IMR-90 (cell line): ENCODE results near the gene SNTA1. TPM values are rescaled to one million over a fixed set of nuclear protein-coding genes. Genes with fewer than 3 reads are reported as not detected.
A peak's percentile ranks its signal among the peaks of the same experiment; 100 is the strongest.

ENCODE experiments used
- ATAC-seq: fragments of 200-7000 bp; cut with Tn5 transposase; 2 replicates; pipeline ENCODE4 v1.9.1; 2020; ENCODE audit warnings: low read depth, mild to moderate bottlenecking, moderate library complexity
- BruUV-seq: library from RNA; stranded (reverse); fragments of 400-500 nt; replicated peaks from 2 replicates; lab custom pipeline; 2021; lab: Mats Ljungman, UMichigan
- CTCF ChIA-PET: fragments of 300-600 bp; formaldehyde crosslinking; extraction: SDS; loops from one replicate; lab custom pipeline; 2021; ENCODE audit warnings: antibody characterized with exemption; lab: Yijun Ruan, JAX
- POLR2A ChIA-PET: fragments of 300-600 bp; sonication (Branson Sonifier 250); formaldehyde crosslinking; loops from one replicate; lab custom pipeline; 2022; ENCODE audit warnings: antibody characterized with exemption; ENCODE audit not compliant: unreplicated experiment; lab: Charles Lee
- DNase-seq: peaks from one replicate; pipeline ENCODE4 v3.0.0; 2013
- H2AFZ ChIP-seq: replicated peaks from 2 replicates; pipeline ENCODE3; 2013; ENCODE audit warnings: low read length, mild to moderate bottlenecking; ENCODE audit not compliant: poor library complexity
- H2AK5ac ChIP-seq: 2 replicates; pipeline ENCODE4 v1.6.1; 2013; ENCODE audit warnings: low read depth, low read length, inconsistent platforms
- H2AK9ac ChIP-seq: replicated peaks from 2 replicates; pipeline ENCODE3; 2013; ENCODE audit warnings: mild to moderate bottlenecking, low read depth, low read length, moderate library complexity; ENCODE audit not compliant: poor library complexity
- H2BK120ac ChIP-seq: 2 replicates; pipeline ENCODE4 v1.6.1; 2013; ENCODE audit warnings: low read depth, low read length, inconsistent platforms
- H2BK15ac ChIP-seq: 3 replicates; pipeline ENCODE4 v1.6.1; 2013; ENCODE audit warnings: low read depth, low read length, inconsistent platforms
- H2BK20ac ChIP-seq: 2 replicates; pipeline ENCODE4 v1.6.1; 2013; ENCODE audit warnings: low read depth, mild to moderate bottlenecking, inconsistent platforms, low read length, moderate library complexity
- H2BK5ac ChIP-seq: 2 replicates; pipeline ENCODE4 v1.6.1; 2013; ENCODE audit warnings: mild to moderate bottlenecking, low read depth, low read length, inconsistent platforms; ENCODE audit not compliant: poor library complexity, severe bottlenecking
- H3K14ac ChIP-seq: replicated peaks from 2 replicates; pipeline ENCODE4 v1.6.1; 2013; ENCODE audit warnings: low read depth, low read length, inconsistent platforms
- H3K18ac ChIP-seq: 2 replicates; pipeline ENCODE4 v1.6.1; 2013; ENCODE audit warnings: low read depth, low read length, control low read depth
- H3K23ac ChIP-seq: 2 replicates; pipeline ENCODE4 v1.6.1; 2013; ENCODE audit warnings: low read depth, low read length, inconsistent platforms
- H3K27ac ChIP-seq: 2 replicates; pipeline ENCODE4 v1.5.1; 2013; ENCODE audit warnings: mild to moderate bottlenecking, control low read depth, low read length; ENCODE audit not compliant: insufficient read depth
- H3K27me3 ChIP-seq: 2 replicates; pipeline ENCODE4 v1.6.1; 2013; ENCODE audit warnings: low read length; ENCODE audit not compliant: control insufficient read depth, insufficient read depth
- H3K36me3 ChIP-seq: 2 replicates; pipeline ENCODE4 v1.6.1; 2013; ENCODE audit warnings: low read length, mixed read lengths; ENCODE audit not compliant: control insufficient read depth, insufficient read depth
- H3K4ac ChIP-seq: 2 replicates; pipeline ENCODE4 v1.6.1; 2013; ENCODE audit warnings: low read depth, low read length, inconsistent platforms
- H3K4me1 ChIP-seq: 2 replicates; pipeline ENCODE4 v1.6.1; 2013; ENCODE audit warnings: low read length, mixed read lengths; ENCODE audit not compliant: control insufficient read depth, insufficient read depth
- H3K4me2 ChIP-seq: 2 replicates; pipeline ENCODE4 v1.6.1; 2013; ENCODE audit warnings: low read depth, mild to moderate bottlenecking, control low read depth, low read length, moderate library complexity
- H3K4me3 ChIP-seq: 2 replicates; pipeline ENCODE4 v1.5.1; 2013; ENCODE audit warnings: low read depth, mild to moderate bottlenecking, control low read depth, low read length, moderate library complexity; ENCODE audit not compliant: insufficient read depth
- H3K56ac ChIP-seq: 2 replicates; pipeline ENCODE4 v1.6.1; 2013; ENCODE audit warnings: low read length, inconsistent platforms; ENCODE audit not compliant: insufficient read depth; ENCODE audit errors: extremely low read depth
- H3K79me1 ChIP-seq, 2 experiments: 2 replicates each; pipeline ENCODE4 v1.6.1; 2013; ENCODE audit warnings: low read length in 2 of 2, inconsistent platforms in 1 of 2, low read depth in 1 of 2
- H3K9ac ChIP-seq: 2 replicates; pipeline ENCODE4 v1.6.1; 2013; ENCODE audit warnings: low read depth, low read length, control low read depth
- H3K9me1 ChIP-seq: 2 replicates; pipeline ENCODE4 v1.6.1; 2013; ENCODE audit warnings: low read length, inconsistent platforms; ENCODE audit not compliant: insufficient read depth
- H3K9me3 ChIP-seq: 2 replicates; pipeline ENCODE4 v1.6.1; 2013; ENCODE audit warnings: low read length; ENCODE audit not compliant: control insufficient read depth, insufficient read depth
- H4K20me1 ChIP-seq: 2 replicates; pipeline ENCODE4 v1.6.1; 2013; ENCODE audit warnings: low read length, inconsistent platforms; ENCODE audit not compliant: insufficient read depth
- H4K5ac ChIP-seq: 2 replicates; pipeline ENCODE4 v1.6.1; 2013; ENCODE audit warnings: mild to moderate bottlenecking, low read depth, low read length, control low read depth
- H4K8ac ChIP-seq, 2 experiments: 2 replicates each; pipeline ENCODE4 v1.6.1; 2013; ENCODE audit warnings: low read depth in 2 of 2, low read length in 2 of 2, control low read depth in 1 of 2, inconsistent platforms in 1 of 2
- H4K91ac ChIP-seq: 2 replicates; pipeline ENCODE4 v1.6.1; 2013; ENCODE audit warnings: low read depth, low read length, inconsistent platforms; ENCODE audit not compliant: insufficient read depth
- MAFK ChIP-seq: IDR thresholded peaks from 2 replicates; pipeline ENCODE4 v1.6.1; 2012; ENCODE audit warnings: low read depth, low read length, improper control_type of control experiment
- MAZ ChIP-seq: IDR thresholded peaks from 2 replicates; pipeline ENCODE4 v1.6.1; 2012; ENCODE audit warnings: low read depth, mild to moderate bottlenecking, low read length, improper control_type of control experiment, moderate library complexity, borderline replicate concordance
- POLR2A ChIP-seq: IDR thresholded peaks from 2 replicates; pipeline ENCODE4 v1.6.1; 2012; ENCODE audit warnings: mild to moderate bottlenecking, low read depth, low read length
- WGBS, 2 experiments: methylation state at CpG; one replicate each; pipeline versions ENCODE4 v1.1.5 to v1.1.7; 2013; ENCODE audit warnings: missing lambda C conversion rate in 2 of 2; ENCODE audit not compliant: insufficient read length in 1 of 2; ENCODE audit errors: extremely low coverage in 2 of 2; 5-methylcytosine and 5-hydroxymethylcytosine counted together
- dilution Hi-C: fragments of 300-500 bp; cut with HindIII; formaldehyde crosslinking; loops from one replicate; pipeline ENCODE4 v1.14.3; 2018; ENCODE audit warnings: low sequenced_read_pairs; ENCODE audit not compliant: unreplicated experiment
- in situ Hi-C: fragments of 300-500 bp; cut with MboI; formaldehyde crosslinking; loops from 3 replicates; pipeline ENCODE4 v1.14.3; 2019; ENCODE audit warnings: low sequenced_read_pairs, inconsistent platforms, mixed read lengths
- intact Hi-C: fragments of 100-400 bp; cut with micrococcal nuclease; formaldehyde crosslinking; loops from 2 replicates; pipeline ENCODE4 v1.10.0; 2022
- polyA plus RNA-seq, 3 experiments: library from polyadenylated mRNA; depleted of rRNA; stranded (reverse); fragments of >200 nt; gene quantifications; 2 replicates each; pipeline ENCODE4 v1.2.3, GENCODE V29; 2012; ENCODE audit warnings: low replicate concordance in 1 of 3
- total RNA-seq: library from RNA; depleted of rRNA; stranded (reverse); fragments of >200 nt; gene quantifications from 2 replicates; pipeline ENCODE4 v1.2.3, GENCODE V29; 2012

The SNTA1 gene
- total and polyA plus RNA-seq, 2 of the 4 experiments (the other 2 are of a cell fraction) = 10.6 to 15.4 TPM

GRCh38 chr20:33437141-33437911 lies 6.2 kb downstream of the SNTA1 start:
- H3K14ac ChIP-seq = 0 out of 2 replicates have a peak overlapping the region, but pooled peaks have one; percentile 59
- no TSS peak for BruUV-seq
- H3K79me1 ChIP-seq = peaks cover 0 to 13% of the 10 kb centered on the region in 2 experiments; a peak in 2 of 4 replicates
- H2BK20ac ChIP-seq = no peak overlapping the region
- peak overlapping the region; percentile 56 for H2AFZ ChIP-seq
- no peak overlapping the region for H3K4me3 ChIP-seq
- H3K56ac ChIP-seq = no peak overlapping the region
- no peak overlapping the region for H2BK120ac ChIP-seq
- peaks cover 2% of the 10 kb centered on the region for H3K4me1 ChIP-seq
- H3K18ac ChIP-seq = no peak overlapping the region
- no peaks in the 10 kb centered on the region for H4K20me1 ChIP-seq
- H3K9me1 ChIP-seq = peaks cover 16% of the 10 kb centered on the region; the same call in 1 of the 2 replicates
- no peak overlapping the region for H3K27ac ChIP-seq
- no peak overlapping the region for H3K23ac ChIP-seq
- ChIA-PET POLR2A (no interaction called here), CTCF (interaction anchor here (0.7 kb wide), 1 partner anchor 83 kb away, joined by 3 read pairs; no protein-coding TSS in a partner anchor)
- no peaks in the 10 kb centered on the region for H3K27me3 ChIP-seq
- in situ Hi-C loops = no loop called here
- H3K4ac ChIP-seq = no peak overlapping the region
- no peak overlapping the region for H2AK5ac ChIP-seq
- 100% methylated on average over 1 of the region's 12 CpGs; no CpG with 5 or more reads in 1 of the 2 experiments for WGBS, 2 experiments
- H2AK9ac ChIP-seq = no peak overlapping the region
- H3K36me3 ChIP-seq = no peaks in the 10 kb centered on the region; the same call in none of the 2 replicates
- H4K91ac ChIP-seq = no peak overlapping the region
- DNase-seq (peak; percentile 44), ATAC-seq (peak; percentile 71)
- TF ChIP-seq MAFK (0 out of 2 replicates have a peak, but pooled peaks have one; percentile 4), MAZ (peak; percentile 17; the same call in 1 of the 2 replicates), POLR2A (no peak)
- H4K8ac ChIP-seq = no peak overlapping the region
- no peak overlapping the region for H3K9ac ChIP-seq
- dilution Hi-C loops = no loop called here
- intact Hi-C loops = no loop called here
- no peaks in the 10 kb centered on the region for H3K9me3 ChIP-seq
- H2BK5ac ChIP-seq = no peak overlapping the region
- no peak overlapping the region for H3K4me2 ChIP-seq
- H2BK15ac ChIP-seq = no peak overlapping the region
- H4K5ac ChIP-seq = no peak overlapping the region
